Measurements from ENCODE around the gene JUN.
"Not testable (repeated sequence)": the region's sequence is repeated elsewhere in the genome, so short reads cannot be mapped to it uniquely, and the experiment has no call there.

JUN gene

GRCh38 chr1:58805716-58806571 is 22.1 kb upstream of the JUN start:
- DNase-seq, result no peak

GRCh38 chr1:58804853-58805565 is 21.2 kb upstream of the JUN start:
- no peak for DNase-seq

DNA sequence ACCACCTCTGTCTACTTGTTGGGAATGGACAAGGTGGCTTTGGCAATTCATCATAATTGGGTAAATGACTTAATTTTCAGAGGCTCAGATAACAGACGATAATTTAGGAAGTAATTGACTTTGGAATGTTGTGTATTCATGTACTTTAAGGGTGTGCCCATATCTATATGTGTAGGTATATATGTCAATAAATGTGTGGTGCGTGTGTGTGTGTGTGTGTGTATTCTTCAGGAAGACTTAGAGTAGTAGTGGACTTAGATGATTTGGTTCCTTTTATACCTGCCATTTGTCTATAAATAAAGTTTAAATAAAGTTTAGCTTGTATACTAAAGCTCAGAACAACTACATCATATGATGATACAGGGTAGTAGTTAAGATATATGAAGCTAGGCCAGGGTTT is 20.0 kb upstream of the JUN start:
- no peak for DNase-seq

DNA sequence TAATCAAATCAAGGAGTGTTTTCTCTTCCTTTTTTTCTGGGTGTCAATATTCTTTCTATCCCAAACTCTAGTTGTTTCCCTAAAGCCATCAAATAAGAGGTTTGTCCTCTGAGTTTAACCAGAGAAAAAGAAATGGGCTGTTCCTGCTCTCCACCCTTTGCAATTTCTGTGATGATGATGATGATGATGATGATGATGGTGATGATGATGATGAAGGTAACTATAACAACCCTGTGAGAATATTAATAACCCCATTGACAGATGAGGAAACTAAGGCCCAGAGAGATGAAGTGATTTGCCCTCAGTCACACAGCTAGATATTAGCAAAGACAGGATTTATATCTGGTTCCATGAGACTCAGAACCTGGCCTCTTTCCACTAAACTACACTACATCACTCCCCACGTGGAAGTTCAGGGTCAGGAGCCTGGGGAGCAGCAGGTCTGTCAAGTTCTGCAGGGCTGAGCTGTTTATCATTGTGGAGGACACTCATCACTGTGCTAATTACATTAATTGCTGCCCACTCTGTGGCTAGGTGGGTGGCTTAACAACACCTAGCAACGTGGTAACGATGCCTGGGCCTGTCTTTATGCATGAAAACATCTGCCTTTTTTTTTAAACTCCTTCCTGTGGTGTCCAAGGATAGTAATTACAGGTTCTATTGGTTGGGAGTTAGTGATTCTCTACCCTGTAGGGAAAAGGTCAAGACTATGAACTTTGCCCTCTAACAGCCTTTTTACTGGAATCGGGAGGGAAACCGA is 19.0 kb upstream of the JUN start:
- DNase-seq, result peak in 1 of 2 experiments; percentile 36

DNA sequence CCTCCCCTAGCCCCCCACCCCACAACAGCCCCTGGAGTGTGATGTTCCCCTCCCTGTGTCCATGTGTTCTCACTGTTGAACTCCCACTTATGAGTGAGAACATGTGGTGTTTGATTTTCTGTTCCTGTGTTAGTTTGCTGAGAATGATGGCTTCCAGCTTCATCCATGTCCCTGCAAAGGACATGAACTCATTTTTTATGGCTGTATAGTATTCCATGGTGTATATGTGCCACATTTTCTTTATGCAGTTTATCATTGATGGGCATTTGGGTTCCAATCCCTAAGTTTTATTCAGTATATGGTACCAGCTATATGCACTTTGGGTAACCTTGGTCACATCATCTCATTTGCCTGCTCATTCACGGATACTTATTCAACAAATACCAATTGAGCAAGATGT is 17.4 kb upstream of the JUN start:
- not testable (repeated sequence) for DNase-seq

- no peak for DNase-seq
Measured at GRCh38 chr1:58799650-58800049, 15.8 kb upstream of the JUN start.

DNA sequence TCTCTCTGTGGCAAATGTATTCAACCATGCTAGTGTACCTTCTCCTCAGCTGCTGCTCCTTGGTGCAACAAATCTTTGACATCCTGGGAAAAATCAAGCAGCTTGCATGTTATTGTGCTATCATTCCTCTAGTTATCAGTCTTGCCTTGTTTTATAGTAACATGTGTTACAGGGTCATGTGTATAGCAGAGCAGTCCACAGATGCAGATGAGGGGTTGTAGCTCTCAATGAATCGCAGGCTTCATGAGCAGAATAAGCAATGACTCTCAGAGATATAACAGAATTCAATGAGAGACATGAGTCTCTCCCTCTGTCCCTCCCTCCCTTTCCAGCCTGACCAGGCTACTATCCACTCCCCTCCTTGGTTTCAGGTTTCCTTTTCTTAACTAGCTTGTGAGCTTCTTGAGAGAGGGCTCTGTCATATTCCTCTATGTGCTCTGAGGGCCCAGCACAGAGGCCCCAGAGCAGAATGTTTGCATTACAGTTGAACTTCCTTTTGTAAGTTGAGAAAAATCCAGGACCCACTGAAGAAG is 15.1 kb upstream of the JUN start:
- no peak for DNase-seq

- no peak for DNase-seq
Measured at GRCh38 chr1:58796416-58796815, 12.6 kb upstream of the JUN start.

DNA sequence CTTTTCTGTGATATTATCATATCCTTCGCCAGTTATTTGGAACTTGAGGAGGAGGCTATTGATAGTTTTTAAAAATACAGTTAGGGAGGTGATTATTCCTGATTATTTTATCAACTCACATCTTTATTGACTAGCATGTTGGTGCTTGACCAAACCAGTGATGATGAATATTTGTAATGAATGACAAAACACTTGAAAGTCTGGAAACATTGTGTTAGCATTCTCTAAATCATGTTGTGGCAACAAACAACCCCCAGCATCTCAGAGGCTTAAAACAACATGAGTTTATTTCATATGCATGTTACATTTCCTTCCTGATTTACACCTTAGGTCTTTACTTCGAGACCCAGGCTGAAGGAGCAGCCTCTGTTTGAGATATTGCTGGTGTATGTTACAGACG is 10.7 kb upstream of the JUN start:
- no peak for DNase-seq

DNA sequence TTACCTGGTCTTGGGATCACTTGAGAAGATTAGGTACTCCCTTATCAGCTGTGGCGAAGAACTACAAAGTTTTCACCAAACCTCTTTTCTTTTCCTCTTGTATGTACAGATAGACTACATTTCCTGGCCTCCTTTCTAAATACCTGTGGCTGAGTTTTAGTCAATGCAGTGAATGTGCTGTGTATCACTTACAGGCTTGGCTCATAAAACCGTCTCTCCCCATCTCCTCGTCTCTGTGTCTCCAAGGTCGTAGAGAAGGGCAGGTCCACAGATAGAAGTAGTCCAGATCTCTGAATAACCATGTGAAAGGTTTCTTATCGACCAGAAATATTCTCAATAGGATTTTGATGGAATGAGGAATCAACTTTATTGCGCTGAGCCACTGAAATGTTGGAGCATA is 9.0 kb upstream of the JUN start:
- no peak for DNase-seq

DNA sequence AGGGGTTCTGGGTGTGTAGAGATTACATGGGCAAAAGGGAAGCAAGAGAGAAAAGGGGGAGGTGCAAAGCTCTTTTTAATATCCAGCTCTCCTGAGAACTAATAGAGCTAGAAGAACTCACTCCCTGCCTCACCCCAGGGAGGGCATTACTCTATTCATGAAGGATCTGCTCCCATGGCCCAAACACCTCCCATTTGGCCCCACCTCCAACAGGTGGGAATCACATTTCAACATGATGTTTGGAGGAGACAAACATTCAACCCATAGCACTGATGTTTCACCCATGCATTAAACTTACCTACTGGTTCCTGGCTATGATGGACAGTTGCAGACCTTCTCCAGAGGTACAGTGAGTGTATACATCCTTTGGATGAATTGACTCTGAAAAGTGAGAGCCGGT is 7.3 kb upstream of the JUN start:
- DNase-seq, result no peak

DNA sequence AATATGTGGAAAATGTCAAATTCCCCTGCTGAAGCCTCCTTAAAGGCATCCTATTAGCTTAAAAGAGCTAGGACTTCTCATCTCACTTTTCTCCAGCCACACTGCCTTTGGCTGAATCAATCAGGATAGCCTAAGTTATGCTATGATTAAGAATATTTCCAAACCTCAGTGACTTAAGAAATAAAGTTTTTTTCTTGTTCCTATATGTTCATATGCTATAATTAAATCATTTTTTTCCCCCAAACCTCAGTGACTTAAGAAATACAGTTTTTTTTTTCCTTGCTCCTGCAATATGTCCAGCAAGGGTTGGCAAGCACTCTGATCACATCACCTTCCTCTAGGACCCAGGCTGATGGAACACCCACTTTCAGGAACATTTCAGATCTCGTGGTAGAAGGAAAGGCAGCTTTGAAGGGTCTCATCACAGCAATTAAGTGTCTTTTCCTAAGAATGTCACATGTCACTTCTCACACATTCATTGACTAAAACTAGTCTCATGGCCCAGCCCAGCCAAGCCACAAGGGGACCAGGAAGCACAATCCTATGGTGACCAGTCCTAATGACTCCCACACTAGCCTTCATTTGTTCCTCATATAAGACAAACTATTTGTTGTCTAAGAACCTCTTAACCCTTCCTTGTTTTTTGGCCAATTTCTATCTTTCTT is 6.3 kb upstream of the JUN start:
- DNase-seq, result no peak

DNA sequence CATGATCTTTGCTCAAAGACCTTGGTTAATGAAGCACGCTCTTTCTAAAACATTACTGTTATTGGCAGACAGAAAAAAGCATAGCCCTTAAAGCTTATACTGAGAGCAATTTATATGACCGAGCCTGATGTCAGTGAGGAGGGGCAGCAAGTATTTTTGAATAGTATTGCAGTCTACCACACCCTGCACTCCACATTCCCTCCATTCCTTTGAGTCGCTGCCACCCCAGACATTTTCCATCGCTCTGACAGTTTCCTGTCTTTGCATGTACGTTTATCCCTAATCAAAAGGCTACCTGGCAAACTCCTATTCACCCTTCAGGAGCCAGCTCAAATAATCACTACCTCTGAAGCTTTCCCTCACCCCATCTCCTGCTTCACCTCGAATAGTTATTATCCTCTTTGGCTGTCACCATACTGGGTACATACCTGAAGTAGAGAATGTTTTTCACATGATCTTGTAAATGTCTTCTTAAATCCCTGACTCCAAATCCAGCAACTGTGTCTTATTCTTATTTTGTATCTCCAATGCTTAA is 5.5 kb upstream of the JUN start:
- DNase-seq, result no peak

GRCh38 chr1:58788259-58788658 is 4.4 kb upstream of the JUN start:
- DNase-seq, result no peak

DNA sequence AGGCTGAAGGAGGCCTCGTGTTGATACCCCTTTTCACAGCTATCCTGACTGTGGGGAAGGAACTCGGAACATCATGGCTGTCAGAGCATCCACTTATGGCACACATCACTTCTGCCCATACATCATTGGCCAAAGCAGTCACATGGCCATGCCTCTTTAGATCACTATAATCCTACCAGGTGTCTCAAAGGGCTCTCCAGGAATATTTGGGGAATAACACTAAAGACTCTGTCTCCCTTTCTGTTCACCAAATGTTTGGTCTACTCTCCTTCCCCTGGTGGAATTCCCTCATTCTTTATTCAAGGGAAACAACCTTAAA is 3.0 kb upstream of the JUN start:
- peak in 1 of 2 experiments; percentile 9 for DNase-seq

DNA sequence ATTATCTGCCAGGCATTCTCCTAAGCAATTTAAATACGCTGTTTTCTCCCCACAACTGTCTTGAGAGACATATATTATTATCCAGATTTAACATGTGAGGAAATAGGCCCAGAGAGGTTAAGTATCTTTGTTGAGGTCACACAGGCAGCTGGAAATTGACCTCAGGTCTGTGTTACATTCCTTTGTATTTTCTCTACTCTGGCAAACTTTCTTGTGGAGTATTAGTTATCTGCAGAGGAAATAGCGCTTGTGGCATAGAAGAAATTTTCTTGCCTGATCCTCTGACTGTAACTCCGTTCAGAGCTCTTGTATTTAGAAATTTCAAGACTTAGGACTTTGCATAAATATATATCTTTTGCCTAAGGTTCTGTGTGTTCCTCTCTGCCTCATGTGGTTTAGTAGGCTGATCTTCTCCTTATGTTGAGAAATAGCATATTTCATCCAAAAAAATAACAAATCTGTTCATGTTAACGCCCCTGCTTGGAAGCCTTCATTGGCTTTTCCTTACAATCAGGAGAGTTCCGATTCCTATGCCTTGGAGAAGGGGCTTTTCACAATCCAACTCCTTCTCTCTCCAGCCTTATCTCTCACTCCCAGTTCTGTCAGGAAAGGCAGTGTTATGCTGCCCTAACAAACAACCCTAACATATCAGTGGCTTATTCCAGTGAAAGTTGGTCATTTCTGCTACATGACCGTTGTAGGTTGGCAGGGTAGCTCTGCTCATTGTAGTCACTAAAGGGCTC is 2.5 kb upstream of the JUN start:
- DNase-seq, result no peak

DNA sequence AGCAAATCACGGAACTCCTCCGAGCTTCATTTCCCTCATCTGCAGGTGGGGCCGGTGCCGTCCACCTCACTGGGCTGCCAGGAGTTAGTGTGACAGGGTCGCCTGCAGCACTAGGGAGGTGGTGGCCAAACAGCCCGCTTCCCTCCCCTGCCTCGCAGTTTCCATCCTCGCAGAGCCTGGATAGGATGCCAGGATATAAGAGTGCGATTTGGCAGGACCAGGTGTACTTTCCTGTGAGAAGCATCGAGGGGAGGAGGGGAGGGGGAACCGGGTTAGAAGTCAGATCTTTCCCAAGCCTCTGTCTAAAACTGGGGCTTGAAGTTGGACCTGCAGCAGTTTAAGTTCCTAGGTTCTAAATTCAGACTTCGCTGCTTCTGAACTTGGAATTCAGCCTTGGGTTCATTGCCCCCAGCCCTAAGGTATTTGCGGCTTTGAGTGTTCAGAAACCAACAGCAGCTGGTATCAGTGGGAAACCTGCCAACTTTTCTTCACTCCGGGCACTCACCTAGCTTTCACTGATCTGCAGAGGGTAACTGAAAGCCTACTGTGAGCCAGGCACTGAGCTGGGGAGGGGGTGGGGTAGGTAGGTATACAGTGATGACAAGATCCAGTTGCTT is 1.7 kb upstream of the JUN start:
- DNase-seq, result peak; percentile 50 to 80

GRCh38 chr1:58784758-58785441 is 1.1 kb upstream of the JUN start:
- peak; percentile 58 to 75 for DNase-seq

DNA sequence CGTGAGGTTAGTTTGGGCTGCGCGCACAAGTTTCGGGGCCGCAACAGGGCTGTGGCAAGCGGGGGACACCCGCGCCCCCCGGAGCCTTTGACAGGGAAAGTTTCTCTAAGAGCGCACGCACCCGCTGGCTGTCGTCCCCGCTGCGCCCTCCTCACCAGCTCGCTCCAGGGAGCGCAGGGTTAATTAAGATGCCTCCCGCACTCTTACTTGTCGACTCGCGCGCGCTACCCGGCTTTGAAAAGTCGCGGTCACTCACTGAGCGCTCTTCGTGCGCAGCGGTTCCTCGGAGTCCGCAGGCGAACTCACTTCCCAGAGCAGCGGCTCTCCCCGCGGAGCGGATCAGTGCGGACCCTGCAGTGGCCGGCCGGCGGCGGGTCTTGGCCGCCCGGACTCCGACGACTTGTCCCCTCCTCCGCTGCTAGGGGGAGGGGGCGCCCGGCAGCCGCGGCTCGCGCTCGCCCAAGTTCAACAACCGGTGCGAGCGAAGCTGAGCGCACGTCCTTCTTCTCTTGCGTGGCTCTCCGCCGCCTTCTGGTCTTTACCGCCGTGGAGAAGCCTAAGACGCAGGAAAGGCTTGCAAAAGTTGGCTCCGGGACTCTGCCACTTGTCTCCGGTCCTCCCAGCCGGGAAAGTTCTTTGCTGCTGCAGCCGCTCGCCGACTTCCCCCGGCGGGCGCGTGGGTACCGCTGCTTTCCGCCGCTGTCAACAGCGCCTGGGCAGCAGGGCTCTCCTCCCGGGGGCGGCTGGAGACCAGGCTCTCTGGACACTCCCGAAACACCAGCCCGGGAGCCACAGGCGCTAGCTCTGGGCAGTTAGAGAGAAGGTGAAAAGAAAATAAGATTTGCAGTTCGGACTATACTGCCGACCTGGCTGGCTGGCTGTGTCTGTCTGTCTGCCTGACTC is 506 bp downstream of the JUN start:
- peak; percentile 36 to 62 for DNase-seq
